ENCODE data around the gene HAGH.

Gene HAGH

DNA sequence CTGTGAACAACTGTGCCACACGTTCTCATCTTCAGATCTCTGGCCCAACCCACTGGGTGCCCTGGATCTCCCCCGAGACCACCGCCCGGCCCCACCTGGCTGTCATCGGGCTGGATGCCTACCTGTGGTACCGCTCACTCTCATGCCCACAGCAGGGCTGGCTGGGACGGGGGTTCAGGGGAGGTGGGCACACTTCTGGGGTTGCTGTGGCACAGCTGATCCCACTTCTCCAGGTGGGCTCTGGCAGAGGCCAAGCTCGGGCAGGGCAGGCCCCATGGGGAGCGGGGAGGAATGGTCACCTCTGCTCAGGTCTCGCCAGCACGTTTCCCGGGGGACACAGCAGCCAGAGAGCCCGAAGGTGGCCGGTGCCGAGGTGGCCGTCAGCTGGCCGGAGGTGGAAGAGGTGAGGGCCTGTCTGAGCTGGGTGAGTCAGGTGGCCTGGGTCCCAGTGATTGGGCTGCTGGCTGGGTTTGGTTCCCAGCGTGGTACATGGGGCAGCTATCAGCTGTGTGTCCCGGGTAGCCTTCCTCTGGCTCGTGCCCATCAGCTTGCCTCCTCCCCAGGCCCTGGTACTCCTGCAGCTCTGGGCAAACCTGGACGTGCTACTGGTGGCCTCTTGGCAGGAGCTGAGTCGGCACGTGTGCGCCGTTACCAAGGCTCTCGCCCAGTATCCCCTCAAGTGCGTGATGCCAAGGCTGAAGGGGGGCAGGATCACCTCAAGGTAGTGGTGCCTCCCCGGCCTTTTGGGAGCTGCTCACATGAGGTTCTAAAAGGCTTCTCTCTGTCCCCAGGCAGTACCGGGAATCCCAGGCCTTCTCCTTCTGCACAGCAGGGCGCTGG is 51.4 kb downstream of the HAGH start (continued):
- TF ChIP-seq, protein P1, sequence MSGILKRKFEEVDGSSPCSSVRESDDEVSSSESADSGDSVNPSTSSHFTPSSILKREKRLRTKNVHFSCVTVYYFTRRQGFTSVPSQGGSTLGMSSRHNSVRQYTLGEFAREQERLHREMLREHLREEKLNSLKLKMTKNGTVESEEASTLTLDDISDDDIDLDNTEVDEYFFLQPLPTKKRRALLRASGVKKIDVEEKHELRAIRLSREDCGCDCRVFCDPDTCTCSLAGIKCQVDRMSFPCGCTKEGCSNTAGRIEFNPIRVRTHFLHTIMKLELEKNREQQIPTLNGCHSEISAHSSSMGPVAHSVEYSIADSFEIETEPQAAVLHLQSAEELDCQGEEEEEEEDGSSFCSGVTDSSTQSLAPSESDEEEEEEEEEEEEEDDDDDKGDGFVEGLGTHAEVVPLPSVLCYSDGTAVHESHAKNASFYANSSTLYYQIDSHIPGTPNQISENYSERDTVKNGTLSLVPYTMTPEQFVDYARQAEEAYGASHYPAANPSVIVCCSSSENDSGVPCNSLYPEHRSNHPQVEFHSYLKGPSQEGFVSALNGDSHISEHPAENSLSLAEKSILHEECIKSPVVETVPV (CRISPR knock-in tag; IDR thresholded peaks at IDR 0.05), result no peak
- no peak for TF ChIP-seq SNAI2 (CRISPR knock-in tag; IDR thresholded peaks at IDR 0.05)
- TF ChIP-seq ARNTL (CRISPR knock-in tag; IDR thresholded peaks at IDR 0.05; ENCODE audit: borderline replicate concordance, low read depth), result no peak

DNA sequence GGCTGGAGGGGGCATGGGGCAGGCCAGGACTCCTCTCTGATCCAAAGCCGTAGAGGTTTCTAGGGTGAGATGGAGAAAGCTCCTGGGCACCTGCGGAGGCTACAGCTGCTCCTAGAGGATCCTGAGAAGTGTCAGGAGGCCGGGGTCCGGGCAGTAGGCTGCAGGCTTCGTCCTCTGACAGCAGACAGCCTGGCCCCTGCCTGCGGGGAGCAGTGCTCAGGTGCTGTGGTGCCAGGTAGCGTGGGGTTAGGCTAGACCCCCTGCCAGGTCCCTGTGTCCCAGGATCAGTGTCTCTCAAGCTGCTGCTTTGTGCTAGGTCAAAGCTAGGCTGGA is 52.2 kb downstream of the HAGH start:
- no peak for TF ChIP-seq CSDC2 (CRISPR knock-in tag; IDR thresholded peaks at IDR 0.05)
- no peak for TF ChIP-seq ESRRG (CRISPR knock-in tag; IDR thresholded peaks at IDR 0.05)
- TF ChIP-seq BACH2 (CRISPR knock-in tag; IDR thresholded peaks at IDR 0.05; ENCODE audit: borderline replicate concordance), result no peak
- no peak for TF ChIP-seq ZNF70 (CRISPR knock-in tag; IDR thresholded peaks at IDR 0.05)
- no peak for TF ChIP-seq OSR1 (CRISPR knock-in tag; IDR thresholded peaks at IDR 0.05)
- no peak for TF ChIP-seq ISL1 (CRISPR knock-in tag; IDR thresholded peaks at IDR 0.05)
- TF ChIP-seq ZFP30 (CRISPR knock-in tag; IDR thresholded peaks at IDR 0.05), result no peak
- no peak for TF ChIP-seq ZNF8 (CRISPR knock-in tag; IDR thresholded peaks at IDR 0.05)
- TF ChIP-seq, protein P2, sequence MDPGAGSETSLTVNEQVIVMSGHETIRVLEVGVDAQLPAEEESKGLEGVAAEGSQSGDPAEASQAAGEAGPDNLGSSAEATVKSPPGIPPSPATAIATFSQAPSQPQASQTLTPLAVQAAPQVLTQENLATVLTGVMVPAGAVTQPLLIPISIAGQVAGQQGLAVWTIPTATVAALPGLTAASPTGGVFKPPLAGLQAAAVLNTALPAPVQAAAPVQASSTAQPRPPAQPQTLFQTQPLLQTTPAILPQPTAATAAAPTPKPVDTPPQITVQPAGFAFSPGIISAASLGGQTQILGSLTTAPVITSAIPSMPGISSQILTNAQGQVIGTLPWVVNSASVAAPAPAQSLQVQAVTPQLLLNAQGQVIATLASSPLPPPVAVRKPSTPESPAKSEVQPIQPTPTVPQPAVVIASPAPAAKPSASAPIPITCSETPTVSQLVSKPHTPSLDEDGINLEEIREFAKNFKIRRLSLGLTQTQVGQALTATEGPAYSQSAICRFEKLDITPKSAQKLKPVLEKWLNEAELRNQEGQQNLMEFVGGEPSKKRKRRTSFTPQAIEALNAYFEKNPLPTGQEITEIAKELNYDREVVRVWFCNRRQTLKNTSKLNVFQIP (CRISPR knock-in tag; IDR thresholded peaks at IDR 0.05; ENCODE audit: borderline replicate concordance, low read depth), result no peak
- no peak for ATAC-seq

DNA sequence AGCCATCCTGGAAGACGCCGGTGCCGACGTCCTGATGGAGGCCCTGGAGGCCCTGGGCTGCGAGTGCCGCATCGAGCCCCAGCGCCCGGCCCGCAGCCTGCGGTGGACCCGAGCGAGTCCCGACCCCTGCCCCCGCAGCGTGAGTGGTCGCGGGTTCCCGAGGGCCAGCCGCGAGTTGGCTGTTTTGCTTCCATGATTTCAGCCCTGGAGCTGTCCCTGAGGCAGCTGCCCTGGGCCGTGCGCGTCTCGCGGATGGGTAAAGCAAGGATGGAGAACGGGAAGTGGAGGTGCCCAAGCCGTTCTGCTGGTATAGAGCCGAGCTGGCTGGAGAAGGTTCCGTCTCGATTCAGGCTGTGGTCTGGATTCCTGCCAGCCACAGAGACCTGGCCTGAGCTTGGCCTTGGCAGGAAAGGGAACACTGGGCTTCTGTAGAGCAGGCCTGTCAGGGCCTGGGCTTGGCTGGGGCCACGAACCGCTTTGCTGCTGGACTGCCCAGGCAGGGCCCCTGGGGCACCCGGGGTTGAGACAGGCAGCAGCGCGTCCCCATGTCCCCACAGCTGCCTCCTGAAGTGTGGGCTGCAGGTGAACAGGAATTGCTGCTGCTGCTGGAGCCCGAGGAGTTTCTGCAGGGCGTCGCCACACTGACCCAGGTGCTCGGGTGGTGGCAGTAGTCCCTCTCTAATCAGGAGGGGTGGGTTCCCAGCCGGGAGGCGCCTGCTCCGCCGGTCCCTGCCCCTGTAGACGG is 52.8 kb downstream of the HAGH start:
- TF ChIP-seq RARB (CRISPR knock-in tag; IDR thresholded peaks at IDR 0.05) (no peak), ZNF70 (CRISPR knock-in tag; IDR thresholded peaks at IDR 0.05) (peak; percentile 66; the same call in 1 of the 2 replicates), BACH2 (CRISPR knock-in tag; IDR thresholded peaks at IDR 0.05; ENCODE audit: borderline replicate concordance) (no peak)
- TF ChIP-seq, protein P2 (CRISPR knock-in tag; IDR thresholded peaks at IDR 0.05; ENCODE audit: borderline replicate concordance, low read depth), result no peak
- ATAC-seq, result peak; percentile 11

DNA sequence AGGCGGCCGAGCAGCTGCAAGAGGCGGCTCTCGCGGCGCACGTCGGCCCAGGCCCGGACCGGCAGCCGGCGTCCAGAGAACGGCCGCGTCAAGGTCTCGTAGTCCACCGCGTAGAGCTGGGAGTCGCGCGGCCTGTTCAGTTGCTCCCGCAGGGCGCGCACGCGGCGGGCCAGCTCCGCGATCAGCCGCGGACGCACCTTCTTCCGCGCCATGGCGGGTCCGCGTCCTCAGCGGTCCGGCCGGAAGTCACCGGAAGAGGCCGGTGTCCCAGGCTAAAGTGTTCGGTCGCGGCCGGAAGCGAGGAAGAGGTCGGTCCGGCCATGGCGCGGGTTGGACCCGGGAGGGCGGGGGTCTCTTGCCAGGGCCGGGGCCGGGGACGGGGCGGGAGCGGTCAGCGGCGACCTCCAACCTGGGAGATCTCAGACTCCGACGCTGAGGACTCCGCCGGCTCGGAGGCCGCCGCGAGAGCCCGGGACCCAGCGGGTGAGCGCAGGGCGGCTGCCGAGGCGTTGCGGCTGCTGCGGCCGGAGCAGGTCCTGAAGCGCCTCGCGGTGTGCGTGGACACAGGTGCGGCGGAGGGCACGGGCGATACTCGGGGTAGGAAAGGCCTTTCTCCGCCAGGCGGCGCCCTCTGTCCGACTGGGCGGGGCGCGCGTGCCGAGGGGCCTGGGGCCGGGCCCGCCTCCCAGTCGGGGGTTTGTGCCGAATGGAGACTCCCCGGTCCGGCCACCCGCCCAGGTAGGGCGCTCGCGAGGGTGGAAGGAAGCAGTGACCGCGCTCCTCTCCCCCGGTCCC is 53.5 kb downstream of the HAGH start, which contains the start of gene MRPS34:
MRPS34 (minus strand) TSS at position 227 of the 795 bp plus-strand sequence; CDS start at position 212, 15 bp downstream.
- ATAC-seq, result peak; percentile 62

More for the DNA sequence above, 53.5 kb downstream of the HAGH start, which contains the start of gene MRPS34:
- peak; percentile 23; the same call in 1 of the 2 replicates for TF ChIP-seq ZFP3 (CRISPR knock-in tag; IDR thresholded peaks at IDR 0.05)
- no peak for TF ChIP-seq OSR1 (CRISPR knock-in tag; IDR thresholded peaks at IDR 0.05)
- TF ChIP-seq, protein P3, sequence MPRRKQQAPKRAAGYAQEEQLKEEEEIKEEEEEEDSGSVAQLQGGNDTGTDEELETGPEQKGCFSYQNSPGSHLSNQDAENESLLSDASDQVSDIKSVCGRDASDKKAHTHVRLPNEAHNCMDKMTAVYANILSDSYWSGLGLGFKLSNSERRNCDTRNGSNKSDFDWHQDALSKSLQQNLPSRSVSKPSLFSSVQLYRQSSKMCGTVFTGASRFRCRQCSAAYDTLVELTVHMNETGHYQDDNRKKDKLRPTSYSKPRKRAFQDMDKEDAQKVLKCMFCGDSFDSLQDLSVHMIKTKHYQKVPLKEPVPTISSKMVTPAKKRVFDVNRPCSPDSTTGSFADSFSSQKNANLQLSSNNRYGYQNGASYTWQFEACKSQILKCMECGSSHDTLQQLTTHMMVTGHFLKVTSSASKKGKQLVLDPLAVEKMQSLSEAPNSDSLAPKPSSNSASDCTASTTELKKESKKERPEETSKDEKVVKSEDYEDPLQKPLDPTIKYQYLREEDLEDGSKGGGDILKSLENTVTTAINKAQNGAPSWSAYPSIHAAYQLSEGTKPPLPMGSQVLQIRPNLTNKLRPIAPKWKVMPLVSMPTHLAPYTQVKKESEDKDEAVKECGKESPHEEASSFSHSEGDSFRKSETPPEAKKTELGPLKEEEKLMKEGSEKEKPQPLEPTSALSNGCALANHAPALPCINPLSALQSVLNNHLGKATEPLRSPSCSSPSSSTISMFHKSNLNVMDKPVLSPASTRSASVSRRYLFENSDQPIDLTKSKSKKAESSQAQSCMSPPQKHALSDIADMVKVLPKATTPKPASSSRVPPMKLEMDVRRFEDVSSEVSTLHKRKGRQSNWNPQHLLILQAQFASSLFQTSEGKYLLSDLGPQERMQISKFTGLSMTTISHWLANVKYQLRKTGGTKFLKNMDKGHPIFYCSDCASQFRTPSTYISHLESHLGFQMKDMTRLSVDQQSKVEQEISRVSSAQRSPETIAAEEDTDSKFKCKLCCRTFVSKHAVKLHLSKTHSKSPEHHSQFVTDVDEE (CRISPR knock-in tag; IDR thresholded peaks at IDR 0.05), result 0 out of 2 replicates have a peak, but pooled peaks have one; percentile 10
